Measurements from ENCODE around the gene FLNB.

- TF ChIP-seq, protein P1, sequence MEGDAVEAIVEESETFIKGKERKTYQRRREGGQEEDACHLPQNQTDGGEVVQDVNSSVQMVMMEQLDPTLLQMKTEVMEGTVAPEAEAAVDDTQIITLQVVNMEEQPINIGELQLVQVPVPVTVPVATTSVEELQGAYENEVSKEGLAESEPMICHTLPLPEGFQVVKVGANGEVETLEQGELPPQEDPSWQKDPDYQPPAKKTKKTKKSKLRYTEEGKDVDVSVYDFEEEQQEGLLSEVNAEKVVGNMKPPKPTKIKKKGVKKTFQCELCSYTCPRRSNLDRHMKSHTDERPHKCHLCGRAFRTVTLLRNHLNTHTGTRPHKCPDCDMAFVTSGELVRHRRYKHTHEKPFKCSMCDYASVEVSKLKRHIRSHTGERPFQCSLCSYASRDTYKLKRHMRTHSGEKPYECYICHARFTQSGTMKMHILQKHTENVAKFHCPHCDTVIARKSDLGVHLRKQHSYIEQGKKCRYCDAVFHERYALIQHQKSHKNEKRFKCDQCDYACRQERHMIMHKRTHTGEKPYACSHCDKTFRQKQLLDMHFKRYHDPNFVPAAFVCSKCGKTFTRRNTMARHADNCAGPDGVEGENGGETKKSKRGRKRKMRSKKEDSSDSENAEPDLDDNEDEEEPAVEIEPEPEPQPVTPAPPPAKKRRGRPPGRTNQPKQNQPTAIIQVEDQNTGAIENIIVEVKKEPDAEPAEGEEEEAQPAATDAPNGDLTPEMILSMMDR (conservative IDR thresholded peaks at IDR 0.05; ENCODE audit: low read depth, low read length): no peak
- TF ChIP-seq POLR2A (IDR thresholded peaks at IDR 0.05; ENCODE audit: low read depth, low read length): no peak
- no peak for TF ChIP-seq USF2 (IDR thresholded peaks at IDR 0.05; ENCODE audit: low read depth, low read length)
- TF ChIP-seq MAZ (IDR thresholded peaks at IDR 0.05; ENCODE audit: borderline replicate concordance, low read depth, low read length): no peak
- TF ChIP-seq CHD1 (IDR thresholded peaks at IDR 0.05; ENCODE audit: low read depth, low read length): no peak
- no peak for TF ChIP-seq RAD21 (IDR thresholded peaks at IDR 0.05; ENCODE audit: low read length)
- TF ChIP-seq MXI1 (IDR thresholded peaks at IDR 0.05; ENCODE audit: borderline replicate concordance, low read depth, low read length): no peak
- no peak for TF ChIP-seq SMC3 (IDR thresholded peaks at IDR 0.05; ENCODE audit: low read depth, low read length)
- TF ChIP-seq ELK1 (IDR thresholded peaks at IDR 0.05; ENCODE audit: borderline replicate concordance, low read depth, low read length): no peak
- no peak for TF ChIP-seq RFX5 (IDR thresholded peaks at IDR 0.05; ENCODE audit: low read depth, low read length)
- no peak for TF ChIP-seq CEBPB (IDR thresholded peaks at IDR 0.05; ENCODE audit: low read depth, low read length)
These were observed 171.2 kb downstream of the FLNB start for GRCh38 chr3:58179235-58180098.
